Inflammatory macrophage treated with lipopolysaccharide for 4 hours (primary cell): ENCODE results near the gene NTSR1.

Experiments used
- DNase-seq: peaks from one replicate; pipeline ENCODE4 v3.0.0-alpha.2; 2020

NTSR1 gene

GRCh38 chr20:62708591-62709536 lies at the start of gene NTSR1:
Gene NTSR1 (plus strand): TSS chr20:62708836. CDS start chr20:62709208, 372 bp downstream.
- DNase-seq = no peak

DNA sequence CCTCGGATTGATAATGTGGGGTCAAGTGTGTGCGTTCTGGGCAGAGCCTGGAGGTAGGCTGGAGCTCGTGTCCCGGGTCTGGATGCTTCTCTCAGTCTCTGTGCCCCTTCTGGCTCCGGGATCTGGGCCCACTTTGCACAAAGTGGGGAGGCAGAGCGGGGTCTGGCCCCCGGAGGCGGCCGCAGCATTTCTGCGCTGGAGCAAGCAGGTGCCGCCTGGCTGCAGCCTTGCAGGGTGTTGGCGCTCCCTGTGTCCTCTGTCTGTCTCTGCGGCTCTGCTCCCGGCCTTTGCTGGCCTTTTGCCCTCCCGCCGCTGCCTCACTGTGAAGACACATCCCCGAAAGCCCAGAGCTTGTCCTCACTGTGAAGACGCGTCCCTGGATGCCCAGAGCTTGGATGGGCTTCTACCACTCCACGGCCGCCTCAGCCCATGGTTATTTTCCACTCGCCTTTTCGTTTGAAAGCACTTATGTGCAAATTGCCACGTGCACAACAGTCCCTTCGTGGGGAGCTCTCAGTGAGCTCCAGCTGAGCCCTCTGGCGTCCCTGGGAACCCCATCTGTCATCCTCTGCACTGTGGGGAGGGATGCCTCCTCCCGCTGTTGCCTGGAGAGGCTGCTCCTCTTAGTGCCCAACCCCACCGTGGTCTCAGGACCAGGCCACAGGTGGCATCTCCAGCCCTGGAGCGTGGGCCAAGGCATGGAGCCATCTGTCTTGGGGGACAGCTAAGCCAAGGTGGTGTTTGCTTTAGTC lies 49.0 kb upstream of the NTSR1 start:
- DNase-seq = no peak

GRCh38 chr20:62660240-62660615 lies 48.4 kb upstream of the NTSR1 start:
- DNase-seq = no peak

- no peak for DNase-seq
Observed at GRCh38 chr20:62660768-62661167, 47.9 kb upstream of the NTSR1 start.

- no peak for DNase-seq
Observed at GRCh38 chr20:62661647-62662046, 47.0 kb upstream of the NTSR1 start.

DNA sequence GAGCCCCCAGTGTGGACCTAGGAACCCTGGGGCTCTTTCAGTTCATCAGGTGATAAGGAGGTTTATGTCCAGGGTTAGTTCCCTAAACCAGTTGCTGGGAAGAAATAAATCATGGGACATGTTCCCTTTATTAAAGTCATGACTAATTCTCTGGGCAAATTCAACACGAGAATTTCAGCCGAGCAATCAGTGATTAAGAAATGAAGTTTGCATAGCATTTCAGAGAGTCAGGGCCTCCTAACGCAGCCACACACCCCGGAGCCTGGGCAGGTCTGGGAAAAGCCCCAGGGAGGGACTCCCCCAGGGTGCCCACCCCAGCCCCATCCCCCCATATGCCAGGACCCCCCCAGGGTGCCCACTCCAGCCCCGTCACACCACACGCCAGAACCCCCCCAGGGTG lies 46.2 kb upstream of the NTSR1 start:
- DNase-seq = peak; percentile 92

DNA sequence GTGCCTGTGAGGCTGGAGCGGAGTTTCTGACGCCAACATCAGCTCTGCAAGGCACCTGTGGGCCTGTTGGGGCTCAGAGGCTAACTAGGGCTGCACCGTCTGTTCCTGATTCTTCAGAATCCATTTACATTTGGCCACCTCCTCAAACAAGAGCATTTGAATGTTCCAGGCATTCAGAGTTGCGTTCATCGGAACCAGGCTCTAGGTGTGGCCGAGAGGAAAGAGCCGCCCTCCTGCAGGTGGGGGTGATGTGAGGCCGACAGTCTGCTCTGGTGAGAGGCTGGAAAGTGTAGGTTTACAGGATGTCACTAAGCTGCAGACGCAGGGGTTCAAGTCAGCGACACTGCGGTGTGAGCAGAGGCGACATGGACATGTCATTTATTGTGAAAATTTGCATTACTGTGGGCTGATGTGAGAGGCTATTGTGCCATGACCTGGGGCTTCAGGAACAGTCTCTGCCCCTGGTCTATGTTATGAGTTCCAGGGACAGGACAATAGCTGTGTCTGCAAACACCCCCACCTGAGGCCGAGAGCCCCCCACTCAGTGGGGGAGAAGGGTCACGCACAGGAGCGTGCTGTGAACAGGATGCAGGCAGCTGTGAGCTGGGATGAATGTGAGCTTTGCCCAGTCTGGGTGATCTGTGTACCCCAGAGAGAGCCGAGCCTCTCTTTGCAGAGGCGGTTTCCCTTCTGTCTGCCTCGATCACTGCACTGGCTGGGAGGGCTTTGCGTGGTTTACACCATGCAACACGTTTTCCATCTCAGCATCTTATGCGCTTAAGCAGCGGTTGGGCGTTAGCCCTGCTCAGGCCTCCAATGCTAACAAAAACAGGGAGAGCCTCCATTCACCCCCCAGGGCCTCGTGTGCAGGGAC lies 45.3 kb upstream of the NTSR1 start:
- no peak for DNase-seq

GRCh38 chr20:62664019-62664971 lies 44.3 kb upstream of the NTSR1 start:
- no peak for DNase-seq

GRCh38 chr20:62665153-62665754 lies 43.4 kb upstream of the NTSR1 start:
- DNase-seq = no peak

GRCh38 chr20:62665826-62666735 lies 42.6 kb upstream of the NTSR1 start:
- no peak for DNase-seq

GRCh38 chr20:62666736-62667529 lies 41.7 kb upstream of the NTSR1 start:
- peak; percentile 82 for DNase-seq

DNA sequence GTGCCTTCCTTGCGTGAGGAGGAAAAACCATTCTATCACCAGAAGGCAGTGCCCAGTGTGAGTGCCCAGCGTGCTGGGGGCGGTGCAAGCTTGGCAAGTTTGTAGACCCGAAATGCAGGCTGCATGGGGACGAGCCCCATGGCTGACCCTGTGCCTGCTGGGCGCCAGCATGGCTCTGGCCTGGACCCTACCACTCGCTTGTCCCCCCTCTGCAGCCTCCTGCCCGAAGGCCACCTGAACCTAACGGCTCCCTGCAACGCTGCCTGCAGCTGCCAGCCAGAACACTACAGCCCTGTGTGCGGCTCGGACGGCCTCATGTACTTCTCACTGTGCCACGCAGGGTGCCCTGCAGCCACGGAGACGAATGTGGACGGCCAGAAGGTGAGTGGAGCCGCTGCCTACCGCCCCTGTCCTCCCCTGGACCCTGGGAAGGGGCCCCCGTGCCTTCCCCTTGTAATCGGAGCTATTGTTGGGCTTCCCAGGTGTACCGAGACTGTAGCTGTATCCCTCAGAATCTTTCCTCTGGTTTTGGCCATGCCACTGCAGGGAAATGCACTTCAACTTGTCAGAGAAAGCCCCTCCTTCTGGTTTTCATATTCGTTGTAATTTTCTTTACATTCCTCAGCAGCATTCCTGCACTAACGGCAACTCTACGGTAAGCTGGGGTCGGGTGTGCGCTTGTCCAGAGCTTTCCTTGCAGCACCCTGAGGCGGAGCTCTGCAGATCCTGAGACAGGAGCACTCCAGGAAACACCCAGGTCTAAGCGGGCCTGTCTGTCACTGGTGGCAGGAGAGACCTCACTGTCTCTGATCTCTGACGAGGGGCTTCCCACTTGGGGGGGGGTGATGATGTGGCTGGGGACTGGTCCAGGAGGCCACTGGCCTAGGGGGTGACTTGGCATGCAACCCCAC lies 40.9 kb upstream of the NTSR1 start:
- no peak for DNase-seq

- DNase-seq = peak; percentile 67
Observed at GRCh38 chr20:62668441-62669027, 40.1 kb upstream of the NTSR1 start.

GRCh38 chr20:62669249-62669648 lies 39.4 kb upstream of the NTSR1 start:
- DNase-seq = no peak

GRCh38 chr20:62670156-62670555 lies 38.5 kb upstream of the NTSR1 start:
- DNase-seq = no peak

DNA sequence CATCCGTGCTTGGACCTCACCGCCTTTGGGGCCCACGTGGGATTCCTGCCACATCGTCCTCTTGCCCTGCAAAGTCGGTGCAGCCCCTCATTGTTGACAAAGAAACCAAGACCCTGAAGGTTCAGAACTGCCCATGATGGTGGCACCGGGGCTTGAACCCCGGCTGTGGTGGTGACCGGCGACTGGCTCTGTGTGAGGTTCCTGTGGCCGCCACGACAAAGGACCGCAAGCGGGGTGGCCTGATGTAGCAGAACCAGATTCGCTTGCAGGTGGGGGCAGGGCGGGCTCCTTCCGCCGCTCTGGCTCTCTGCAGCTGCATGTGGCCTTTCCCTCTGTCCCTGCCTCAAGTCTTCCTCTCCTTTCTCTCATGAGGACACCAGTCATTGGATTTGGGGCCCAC lies 37.6 kb upstream of the NTSR1 start:
- DNase-seq = no peak

- DNase-seq = peak; percentile 39
Observed at GRCh38 chr20:62671765-62672164, 36.9 kb upstream of the NTSR1 start.

- no peak for DNase-seq
Observed at GRCh38 chr20:62674370-62674769, 34.3 kb upstream of the NTSR1 start.
